Fibroblast of skin of abdomen (primary cell): Measurements from ENCODE around the gene RBM18.

ENCODE experiments used
- DNase-seq: peaks from one replicate; pipeline ENCODE4 v3.0.0-alpha.2; 2013

Gene RBM18

DNA sequence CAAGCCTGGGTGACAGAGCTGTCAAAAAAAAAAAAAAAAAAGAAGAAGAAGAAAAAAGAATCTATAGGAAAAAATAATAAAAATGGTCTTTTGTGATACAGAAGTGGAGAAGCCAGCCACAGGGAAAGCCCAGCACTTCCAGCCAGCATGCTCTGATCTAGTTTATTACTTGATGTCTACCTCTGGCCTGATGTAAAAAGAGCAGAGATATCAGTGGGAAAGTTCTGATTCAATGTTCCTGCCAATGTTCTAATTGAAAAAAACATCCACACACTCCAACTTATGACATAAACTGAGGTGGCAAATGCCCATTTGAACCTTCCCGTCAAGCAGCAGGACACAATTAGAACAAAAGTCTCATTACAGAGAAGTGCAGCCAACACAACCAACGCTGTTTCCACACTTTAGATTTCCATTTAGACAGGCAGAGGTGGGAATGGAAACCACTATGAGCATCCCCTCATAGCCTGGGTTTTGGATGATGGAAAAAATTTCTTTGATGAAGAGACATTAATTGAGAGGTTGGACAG lies 5.7 kb downstream of the RBM18 start:
- DNase-seq: no peak

DNA sequence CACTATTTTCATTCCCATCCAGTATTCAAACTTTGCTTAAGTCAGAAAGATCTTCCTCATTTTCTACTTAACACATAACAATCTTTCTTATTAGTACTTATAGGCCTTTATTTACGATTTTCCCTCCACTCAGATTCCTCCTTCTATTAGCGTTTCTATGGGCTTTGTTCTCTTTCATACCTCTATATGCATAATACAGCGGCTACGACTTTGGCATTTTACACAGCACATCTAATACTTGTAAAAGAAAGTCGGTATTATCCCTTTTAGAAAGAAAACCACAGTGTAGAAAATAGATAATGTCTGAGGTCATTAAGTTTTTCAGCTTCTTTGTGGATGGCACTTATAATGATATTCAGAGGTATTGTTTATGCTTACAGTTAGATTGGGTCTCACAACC lies 8.4 kb downstream of the RBM18 start:
- no peak for DNase-seq

DNA sequence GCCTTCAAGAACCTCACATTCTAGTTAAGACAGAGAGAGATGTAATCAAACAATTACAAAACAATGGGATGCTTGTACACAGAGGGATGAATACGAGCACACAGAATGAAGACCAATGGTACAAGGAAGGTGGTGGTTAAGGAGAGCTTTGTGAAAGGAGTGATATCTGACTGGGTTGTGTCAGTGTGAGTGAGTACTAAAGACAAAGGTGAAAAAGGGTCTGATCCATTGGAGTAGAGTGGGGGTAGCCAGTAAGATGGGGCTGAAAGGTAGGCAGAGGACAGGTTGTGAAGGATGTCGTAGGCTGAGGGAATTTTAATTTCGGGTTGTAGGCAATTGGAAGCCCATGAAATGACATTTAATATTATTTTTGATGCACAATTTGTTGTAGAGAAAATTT lies 9.9 kb downstream of the RBM18 start:
- no peak for DNase-seq

DNA sequence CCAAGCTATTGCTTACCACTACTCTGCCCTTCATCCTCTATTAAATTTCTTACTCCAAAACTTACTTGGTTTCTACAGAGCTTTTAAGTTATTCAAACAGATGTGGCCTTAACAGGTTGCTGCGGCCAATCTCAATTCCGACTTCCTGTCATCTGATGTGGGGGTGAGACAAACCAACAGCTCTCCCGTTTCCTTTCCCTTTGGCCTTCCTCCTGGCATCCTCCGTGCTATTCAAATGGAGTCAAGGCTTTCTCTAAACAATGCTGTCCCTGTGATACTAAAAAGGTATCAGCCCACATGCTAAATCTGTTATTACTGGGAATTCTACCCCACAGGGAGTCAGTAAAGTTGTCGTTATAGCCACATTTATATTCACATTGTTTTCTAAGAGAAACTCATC lies 11.8 kb downstream of the RBM18 start:
- no peak for DNase-seq

DNA sequence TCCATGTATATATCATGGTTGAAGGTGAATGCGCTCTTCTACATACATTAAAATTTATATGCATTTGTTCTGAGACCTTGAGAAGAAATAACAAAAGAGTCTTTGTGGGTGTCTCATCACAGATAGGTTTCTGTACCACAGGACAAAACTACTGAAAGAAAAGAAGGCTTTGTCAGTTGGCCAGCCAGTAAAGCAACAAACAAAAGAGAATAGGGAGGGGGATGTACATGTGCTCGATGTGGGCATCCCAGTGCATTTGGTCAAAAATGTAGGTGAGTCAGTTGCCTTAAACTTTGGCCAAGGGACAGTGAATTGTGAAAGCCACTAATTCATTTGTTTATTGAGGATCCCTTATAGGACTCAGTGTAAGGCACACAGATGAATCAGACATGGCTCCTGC lies 13.3 kb downstream of the RBM18 start:
- DNase-seq: no peak

DNA sequence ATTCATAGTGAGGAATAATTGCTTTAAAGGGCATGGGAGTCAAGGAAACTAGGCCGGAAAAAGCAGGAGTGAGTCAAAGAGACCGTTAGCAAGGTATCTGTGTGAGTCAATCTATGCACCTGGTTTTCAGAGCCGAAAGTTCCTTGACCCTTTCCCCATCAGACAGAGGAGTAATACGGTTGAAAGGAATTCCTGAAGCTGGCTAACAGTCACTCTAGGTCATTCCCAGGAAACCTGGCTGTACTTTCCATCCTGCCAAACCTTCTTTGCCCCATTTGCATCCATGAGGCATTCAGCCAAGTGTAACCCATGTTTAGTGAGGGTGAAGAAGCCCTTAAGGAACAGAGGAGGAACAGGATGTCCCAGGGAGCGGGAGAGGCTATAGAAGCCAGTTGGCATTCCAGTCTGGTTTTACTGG lies 16.2 kb downstream of the RBM18 start:
- no peak for DNase-seq

DNA sequence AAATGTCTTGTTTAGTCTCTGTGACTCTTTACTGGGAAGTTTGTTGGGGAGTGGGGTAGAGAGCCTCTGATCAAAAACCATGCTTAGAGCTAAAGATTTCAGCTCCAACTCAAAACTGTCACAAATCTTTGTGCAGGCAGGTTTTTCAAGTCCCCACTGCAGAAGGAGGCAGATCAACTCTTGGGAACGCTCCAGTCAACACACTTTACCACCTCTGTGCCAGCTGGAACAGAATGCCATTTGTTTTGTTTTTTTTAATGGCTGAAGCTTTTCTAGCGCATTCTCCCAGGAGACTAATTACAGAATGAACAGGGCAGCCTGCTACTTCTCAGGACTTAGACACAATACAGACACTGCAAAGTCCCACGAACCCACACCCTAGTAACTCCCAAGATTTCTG lies 18.0 kb downstream of the RBM18 start:
- no peak for DNase-seq

DNA sequence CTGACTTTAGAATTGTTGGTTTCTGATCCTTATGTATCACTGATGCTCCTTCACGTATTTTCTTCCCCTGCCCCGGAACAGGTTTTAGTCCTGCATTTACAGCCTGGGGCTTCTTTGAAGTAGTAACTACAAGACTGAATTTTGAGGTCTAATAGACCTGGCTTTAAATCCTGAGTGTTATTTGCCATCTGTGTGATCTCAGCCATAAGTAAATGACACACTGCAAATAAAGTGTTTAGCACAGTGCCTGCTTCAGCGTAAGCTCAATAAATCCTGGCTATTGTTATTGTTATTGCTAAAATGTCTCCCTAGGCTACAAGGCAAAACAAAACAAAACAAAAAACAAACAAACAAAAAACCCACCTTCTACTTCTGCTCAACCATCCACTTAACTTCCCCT lies 20.3 kb downstream of the RBM18 start:
- DNase-seq: no peak

DNA sequence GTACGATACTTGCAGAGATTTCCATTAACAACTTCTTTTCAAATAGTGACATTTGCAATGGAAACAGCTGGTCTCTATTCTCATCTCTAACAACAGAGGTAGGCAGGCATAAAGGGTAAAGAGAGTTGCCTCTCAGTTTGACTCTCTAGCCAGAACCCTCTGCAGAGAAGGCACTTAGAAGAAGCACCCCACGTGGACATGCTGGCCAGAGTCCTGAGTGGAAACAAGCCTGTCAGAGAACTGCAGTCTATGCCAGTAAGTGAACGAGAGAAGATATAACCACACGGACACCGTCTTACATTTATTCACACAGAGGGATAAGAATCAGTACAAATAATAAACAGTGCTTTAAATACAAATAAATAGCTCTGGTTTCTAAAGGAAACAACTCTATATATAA lies 24.9 kb downstream of the RBM18 start:
- no peak for DNase-seq

DNA sequence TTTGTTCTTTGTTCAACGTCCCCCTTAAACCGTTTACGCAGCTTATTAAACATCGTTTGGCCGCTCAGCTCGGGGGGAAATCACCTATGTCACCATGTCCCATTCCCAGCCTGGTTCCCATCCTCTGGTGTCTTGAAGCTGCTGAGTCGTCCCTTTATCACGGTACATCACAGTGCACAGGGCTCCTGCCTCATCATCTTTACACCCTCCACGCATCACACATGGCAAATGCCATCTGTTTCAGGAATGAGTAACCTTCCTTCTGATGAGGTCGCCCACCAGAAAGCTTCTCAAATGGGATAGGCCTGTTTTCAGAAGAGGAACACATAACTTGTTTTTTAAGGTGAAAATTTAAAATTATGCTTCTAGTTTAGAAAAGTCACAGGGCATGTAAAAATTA lies 28.0 kb downstream of the RBM18 start:
- no peak for DNase-seq

DNA sequence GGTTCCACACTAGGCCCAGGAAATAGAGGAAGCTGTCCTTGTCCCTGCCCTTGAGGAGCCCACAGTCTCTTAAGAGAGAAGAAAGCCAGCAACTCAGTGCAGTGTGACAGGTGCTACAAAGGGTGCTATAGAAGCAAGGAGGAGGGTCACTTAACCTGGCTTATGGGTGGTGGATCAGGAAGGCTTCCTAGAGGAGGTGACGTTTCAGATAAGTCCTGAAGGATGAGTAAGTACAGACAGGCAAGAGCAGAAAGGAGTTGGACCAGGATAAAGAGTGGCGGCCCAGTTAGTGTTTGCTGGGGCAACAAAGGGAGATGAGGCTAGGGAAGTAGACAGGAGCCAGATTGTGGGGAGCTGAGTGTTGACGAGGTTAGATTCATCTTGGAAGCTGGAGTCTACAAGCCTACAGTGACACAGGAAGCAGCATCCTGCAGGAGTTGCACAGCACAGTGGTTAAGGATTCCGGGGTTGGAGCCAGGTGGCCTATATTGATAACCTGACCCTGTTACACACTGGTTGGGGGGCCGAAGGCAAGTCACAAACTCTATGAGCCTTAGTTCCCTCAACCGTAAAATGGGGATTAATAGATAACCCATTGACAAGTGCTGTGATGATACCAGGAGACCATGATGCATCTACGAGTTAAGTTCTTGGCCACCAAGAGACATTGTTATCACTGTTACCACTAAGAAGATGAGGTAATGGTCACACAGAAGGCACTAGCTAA lies 30.5 kb downstream of the RBM18 start:
- no peak for DNase-seq

DNA sequence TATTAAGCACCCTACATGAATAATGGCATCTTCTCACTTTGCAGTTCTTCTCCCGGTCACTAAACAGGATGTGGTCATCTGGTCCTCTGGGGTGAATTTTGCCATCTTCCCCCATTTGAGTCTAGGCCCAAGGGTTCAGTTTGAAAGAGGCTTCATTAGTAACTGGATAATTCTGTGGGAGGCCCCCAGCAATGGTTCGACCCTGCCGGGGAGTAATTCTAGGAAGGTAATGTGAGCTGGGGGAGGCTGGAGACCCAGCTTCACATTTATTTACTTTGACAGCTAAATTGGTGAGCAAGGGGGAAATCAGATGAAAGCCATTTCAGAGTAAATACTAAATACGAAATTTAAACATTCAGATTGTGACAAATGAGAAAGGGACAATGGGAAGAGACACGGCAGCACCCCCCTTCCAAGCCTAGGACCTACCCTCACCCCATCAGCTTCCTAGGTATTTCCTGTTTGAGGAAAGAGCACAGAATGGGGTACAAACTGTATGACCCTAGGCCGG lies 31.8 kb downstream of the RBM18 start:
- no peak for DNase-seq

DNA sequence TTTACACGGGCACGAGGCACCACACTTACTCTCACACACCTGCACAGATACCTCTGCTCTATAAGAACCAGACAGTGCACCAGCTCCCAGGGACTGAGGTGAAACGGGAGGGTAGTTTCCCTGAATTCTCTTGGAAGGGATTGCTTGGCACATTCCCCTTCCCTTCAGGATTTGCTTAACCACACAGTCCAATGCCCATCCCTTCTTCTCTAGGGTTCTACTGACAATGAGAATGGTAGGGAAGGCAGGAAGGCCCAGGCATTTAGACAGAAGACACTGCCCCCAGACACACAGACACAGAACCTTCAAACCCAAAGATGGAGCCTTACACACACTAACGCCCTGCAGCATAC lies 35.2 kb downstream of the RBM18 start:
- no peak for DNase-seq

DNA sequence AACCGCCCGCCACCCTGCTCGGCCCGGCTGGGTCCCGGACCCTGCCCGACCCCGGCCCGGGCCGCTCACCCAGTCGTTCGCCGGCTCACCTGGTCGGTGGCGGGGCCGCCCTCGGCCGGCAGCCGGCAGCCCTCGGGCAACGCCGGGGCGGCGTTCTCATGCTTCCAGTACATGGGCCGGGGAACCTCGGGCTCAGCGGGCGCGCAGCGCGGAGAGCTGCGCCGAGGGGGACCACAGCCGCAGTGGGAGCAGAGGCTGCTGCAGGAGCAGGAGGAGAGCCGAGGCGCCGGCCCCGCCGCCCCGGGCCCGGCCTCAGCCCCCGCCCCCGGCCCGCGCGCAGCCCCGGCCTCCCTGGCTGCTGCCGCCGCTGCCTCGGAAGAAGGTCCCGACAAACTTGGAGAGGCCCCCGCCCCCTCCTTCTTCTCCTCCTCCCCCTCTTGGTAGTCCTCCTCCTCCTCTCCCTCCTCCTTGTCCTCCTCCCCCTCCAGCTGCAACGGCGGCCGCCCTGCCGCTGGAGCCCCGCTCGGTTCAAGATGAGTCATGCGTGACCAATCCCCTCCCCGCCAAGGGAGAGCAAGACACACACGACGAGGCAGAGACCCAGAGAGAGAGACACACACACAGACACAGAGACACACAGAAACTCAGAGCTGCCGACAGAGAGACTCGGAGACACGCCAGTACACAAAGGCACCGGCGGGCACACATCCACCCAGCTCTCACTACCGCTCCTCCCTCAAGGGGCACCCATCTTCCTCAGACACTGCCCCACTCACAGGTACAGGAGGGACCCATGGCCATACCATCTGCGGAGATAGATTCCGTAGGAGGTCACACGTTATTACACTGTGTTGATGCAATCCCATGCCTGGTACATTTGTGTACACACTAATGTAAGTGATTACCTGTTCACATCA lies 35.8 kb downstream of the RBM18 start, which contains the start of gene LHX6:
TSS of gene LHX6 (minus strand) at position 390 of the 917 bp plus-strand sequence. CDS start at position 173, 217 bp downstream.
- DNase-seq: peak; percentile 37

DNA sequence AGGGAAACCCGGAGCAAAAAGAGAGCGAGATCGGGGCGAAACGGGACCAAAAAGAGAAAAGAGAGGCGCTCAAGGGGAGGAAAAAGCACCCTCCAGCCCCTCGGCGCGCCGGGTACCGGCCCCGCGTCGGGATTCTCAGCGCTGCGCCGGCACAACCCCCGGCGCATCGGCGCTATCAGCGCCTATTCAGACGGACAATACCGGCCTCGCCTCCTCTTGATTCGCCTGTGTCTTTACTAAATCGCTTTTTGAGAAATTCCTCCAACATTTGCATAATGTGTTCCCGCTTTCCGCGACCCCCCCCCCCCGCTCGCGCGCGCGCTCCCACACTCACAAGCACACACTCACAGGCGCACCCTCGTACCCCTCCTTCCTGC lies 36.5 kb downstream of the RBM18 start:
- DNase-seq: no peak

DNA sequence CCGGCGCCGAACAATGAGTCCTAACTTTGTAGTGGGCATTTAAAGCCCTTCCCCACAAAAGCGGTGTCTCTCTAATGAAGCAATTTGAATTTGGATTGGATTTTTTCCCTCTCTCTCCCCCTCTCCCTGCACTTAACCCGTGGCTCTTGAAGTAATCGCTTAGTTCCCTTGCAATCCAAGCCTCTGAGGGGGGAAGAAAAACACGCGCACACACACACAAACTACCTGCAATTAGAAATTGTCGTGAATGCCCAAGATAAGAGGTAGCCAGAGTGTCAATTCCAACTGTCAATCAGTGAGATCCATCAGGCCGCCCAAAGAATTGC lies 37.1 kb downstream of the RBM18 start:
- DNase-seq: no peak

DNA sequence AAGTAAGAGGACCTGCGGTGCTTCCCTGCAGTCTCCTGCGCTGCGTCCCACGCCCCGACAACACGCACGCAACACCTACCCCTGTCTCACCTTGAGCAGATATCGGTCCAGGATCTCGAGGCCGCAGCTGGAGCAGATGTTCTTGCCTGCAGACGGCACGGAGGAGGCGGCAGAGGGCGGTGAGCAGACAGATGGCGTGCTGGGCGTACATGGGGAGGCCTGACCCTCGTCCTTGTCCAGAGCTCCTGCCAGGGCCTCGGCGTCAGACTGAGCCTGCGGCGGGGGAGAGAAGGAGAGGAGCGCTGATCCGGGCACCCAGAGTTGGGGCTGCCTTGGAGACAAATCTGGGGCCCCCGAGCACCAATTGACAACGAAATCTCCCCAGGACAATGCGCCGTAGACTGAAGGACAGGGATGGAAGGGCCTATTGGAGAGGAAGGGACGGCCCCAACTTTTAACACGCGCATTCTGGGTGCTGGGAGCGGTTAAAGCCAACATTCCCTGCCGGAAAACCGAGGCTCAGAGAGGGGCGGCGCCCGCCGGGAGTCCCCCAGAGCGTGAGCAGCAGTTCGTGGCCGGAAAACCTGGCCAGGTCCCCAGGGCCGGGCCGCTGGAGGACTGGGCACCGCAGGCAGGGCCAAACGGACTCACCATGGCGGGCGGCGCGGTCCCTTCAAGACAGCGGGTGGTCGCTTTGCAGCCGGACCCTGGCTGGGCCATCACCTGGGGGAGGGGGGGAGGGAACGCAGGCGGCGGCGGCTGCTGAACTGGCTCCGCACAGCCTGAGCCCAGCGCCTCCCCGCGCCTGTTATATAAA lies 37.7 kb downstream of the RBM18 start:
- no peak for DNase-seq

DNA sequence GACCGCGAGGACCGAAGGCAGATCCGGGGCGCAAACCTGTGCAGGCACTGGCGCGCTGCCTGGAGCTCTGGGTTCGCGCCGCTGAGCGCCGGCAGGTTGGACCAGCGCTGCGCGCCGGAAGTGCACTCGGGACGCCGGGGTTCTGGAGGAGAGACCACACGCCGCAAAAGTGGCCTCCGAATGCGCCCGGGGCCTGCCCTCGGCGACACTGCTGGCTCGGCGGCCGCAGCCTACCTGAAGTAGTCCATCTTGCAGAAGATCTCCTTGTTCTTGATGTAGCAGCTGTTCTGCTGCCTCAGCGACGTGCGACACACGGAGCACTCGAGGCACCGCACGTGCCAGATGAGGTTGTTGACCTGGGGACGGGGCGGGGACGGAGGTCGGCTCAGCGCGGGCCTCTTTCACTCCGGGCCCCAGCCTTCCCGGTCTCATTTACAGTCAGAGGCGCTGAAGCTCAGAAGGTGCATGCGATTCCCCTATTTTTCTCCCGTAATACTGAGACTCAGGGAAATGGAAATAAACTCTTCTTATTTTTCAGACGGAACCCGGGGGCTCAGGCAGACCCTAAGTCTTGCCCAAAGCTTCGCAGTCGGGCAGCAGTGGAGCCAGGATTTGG lies 38.4 kb downstream of the RBM18 start:
- no peak for DNase-seq

DNA sequence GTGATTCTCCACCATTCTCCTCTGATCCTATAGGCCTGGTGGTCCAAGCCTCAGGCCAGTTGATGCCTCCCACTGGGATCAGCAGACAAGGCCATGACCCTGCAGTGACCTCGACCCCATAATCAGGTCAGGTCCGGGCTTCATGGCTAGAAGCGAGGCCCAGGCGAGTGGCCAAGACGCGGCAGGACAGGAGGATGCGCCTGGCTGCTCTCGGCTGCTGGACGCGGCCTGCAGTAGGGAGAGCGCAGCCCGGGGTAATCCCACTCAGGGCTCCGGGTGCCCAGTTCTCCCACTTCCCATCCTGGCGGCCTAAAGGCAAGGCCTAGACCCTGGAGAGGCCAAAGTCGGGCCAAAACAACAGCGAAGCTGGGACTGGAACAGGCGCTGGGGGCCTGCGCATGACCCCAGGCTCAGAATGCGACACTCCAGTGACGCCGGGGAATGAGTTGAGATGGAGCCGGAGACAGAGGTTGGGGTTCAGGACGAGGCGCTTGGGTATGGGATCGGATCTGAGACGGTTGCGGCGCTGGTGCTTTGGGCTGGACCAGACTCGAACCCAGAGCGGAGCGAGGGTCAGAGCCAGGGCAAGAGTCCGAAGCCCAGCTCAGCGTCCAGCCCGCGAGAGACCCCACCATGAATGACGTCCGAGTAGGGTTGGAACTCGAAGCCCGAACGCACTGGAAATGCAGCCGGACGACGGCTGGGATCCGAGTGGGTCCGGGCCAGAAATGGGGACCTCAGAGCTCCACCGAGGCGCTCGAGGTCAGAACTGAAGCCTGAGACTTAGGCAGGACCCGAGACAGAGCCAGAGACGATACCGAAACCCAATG lies 39.1 kb downstream of the RBM18 start:
- DNase-seq: no peak

DNA sequence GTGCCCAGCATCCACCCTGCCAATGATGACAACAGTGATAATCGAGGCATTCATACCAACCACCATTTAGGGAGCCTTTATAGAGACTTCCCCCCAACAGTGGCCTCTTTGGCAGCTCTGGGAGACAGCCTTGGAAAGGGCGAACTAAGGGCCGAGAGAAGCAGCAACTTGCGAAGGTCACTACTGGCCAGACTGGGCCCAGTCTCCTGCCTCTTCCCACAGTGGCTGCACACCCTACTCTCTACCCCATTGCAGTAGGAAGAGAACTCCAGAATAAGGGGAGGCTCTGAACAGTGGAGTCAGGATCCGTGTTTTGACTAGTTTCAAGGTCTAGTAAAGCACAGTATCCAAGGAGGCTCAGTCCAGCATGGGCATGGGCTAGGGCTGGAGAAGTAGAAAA lies 41.2 kb downstream of the RBM18 start:
- DNase-seq: no peak

DNA sequence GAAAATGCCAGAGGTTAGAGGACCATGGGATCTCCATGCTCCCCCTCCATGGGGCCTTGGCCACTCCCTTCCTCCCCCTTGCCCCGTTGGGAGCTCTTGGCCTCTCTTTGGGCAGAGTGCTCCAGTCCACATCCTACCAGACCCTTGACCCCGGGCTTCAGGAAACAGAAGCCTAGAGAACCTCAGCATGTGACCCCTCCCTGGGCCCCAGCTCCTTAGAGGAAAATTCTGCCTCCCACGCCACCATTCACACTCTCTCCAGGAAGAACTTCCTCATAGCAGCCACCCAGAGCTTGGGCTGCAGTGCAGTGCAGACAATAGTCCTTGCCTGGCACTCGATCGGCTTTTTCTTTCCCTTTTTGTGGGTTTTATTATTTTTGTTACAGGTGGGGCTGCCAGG lies 41.8 kb downstream of the RBM18 start:
- no peak for DNase-seq
